Measurements from ENCODE around the gene PEX5L.

DNA sequence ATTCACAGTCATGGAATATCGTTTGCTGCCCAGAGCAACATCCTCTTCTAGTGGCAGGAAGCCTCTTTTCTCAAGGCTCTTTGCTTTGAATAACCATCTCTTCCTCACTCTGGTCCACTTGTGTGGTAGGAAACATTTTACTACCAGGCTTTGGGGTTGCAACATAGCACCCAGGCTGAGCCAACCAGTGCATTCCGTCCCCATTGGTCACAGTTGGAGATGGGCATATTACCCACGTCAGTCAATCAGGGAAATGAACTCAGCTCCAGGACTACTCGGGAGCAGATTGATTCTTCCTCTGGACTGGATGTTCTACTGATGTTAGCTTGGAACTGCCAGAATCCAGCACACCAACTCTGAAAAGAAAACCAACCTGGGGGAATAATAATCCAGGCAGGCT, 4.2 kb upstream of the PEX5L start:
- no peak for TF ChIP-seq POLR2AphosphoS5 (IDR thresholded peaks at IDR 0.05)
- TF ChIP-seq, protein P1, sequence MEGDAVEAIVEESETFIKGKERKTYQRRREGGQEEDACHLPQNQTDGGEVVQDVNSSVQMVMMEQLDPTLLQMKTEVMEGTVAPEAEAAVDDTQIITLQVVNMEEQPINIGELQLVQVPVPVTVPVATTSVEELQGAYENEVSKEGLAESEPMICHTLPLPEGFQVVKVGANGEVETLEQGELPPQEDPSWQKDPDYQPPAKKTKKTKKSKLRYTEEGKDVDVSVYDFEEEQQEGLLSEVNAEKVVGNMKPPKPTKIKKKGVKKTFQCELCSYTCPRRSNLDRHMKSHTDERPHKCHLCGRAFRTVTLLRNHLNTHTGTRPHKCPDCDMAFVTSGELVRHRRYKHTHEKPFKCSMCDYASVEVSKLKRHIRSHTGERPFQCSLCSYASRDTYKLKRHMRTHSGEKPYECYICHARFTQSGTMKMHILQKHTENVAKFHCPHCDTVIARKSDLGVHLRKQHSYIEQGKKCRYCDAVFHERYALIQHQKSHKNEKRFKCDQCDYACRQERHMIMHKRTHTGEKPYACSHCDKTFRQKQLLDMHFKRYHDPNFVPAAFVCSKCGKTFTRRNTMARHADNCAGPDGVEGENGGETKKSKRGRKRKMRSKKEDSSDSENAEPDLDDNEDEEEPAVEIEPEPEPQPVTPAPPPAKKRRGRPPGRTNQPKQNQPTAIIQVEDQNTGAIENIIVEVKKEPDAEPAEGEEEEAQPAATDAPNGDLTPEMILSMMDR (IDR thresholded peaks at IDR 0.05): no peak
- no peak for TF ChIP-seq EP300 (IDR thresholded peaks at IDR 0.05)
- no peak for TF ChIP-seq POLR2A (IDR thresholded peaks at IDR 0.05)

Data from suprapubic skin (tissue), 4 donors.